ENCODE results near the gene MYO7B.

DNA sequence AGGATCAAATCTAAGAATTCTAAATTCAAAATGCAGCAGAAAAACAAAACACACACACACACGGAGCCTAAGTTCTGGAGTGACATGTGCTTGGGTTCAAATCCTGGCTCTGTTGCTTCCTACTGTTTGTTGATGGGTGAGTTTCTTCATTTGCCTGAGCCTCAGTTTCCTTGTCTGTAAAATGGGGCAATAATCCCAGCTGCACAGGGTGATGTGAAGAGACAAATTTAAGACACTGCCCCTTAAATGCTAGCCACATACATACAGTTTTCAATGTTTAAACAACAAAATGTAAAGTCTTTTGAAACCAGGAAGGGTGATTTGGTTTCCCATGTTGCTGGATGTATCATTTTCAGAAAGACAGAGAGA, 109.5 kb downstream of the MYO7B start:
- TF ChIP-seq, protein P1, sequence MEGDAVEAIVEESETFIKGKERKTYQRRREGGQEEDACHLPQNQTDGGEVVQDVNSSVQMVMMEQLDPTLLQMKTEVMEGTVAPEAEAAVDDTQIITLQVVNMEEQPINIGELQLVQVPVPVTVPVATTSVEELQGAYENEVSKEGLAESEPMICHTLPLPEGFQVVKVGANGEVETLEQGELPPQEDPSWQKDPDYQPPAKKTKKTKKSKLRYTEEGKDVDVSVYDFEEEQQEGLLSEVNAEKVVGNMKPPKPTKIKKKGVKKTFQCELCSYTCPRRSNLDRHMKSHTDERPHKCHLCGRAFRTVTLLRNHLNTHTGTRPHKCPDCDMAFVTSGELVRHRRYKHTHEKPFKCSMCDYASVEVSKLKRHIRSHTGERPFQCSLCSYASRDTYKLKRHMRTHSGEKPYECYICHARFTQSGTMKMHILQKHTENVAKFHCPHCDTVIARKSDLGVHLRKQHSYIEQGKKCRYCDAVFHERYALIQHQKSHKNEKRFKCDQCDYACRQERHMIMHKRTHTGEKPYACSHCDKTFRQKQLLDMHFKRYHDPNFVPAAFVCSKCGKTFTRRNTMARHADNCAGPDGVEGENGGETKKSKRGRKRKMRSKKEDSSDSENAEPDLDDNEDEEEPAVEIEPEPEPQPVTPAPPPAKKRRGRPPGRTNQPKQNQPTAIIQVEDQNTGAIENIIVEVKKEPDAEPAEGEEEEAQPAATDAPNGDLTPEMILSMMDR (IDR thresholded peaks at IDR 0.05; ENCODE audit: low read depth, low read length): no peak
- no peak for TF ChIP-seq EZH2phosphoT487 (IDR thresholded peaks at IDR 0.05; ENCODE audit: low read depth)

All from OCI-LY3 (cell line).